T-cell (primary cell): Measurements from ENCODE around the gene RABGAP1L. TPM values are rescaled to one million over a fixed set of nuclear protein-coding genes. Genes with fewer than 3 reads are reported as not detected.
"Not testable (repeated sequence)": the region's sequence is repeated elsewhere in the genome, so short reads cannot be mapped to it uniquely, and the experiment has no call there.

ENCODE experiments used
- ATAC-seq, 4 experiments: fragments of 200-7000 bp in 3 of 4; fragments of 150-1000 bp in 1 of 4; cut with Tn5 transposase; replicated peaks in 1 of 4; 1 replicate in 3 of 4; 2 replicates in 1 of 4; pipeline ENCODE4 v1.10.0; 2021; ENCODE audit warnings: moderate library complexity in 3 of 4, mild to moderate bottlenecking in 2 of 4, moderate number of reproducible peaks in 1 of 4
- CTCF ChIA-PET, 2 donors: fragments of 300-600 bp; sonication (Branson Sonifier 250); formaldehyde crosslinking; loops; one replicate each; lab custom pipeline; 2022; ENCODE audit warnings: antibody characterized with exemption in 2 of 2; lab: Charles Lee
- POLR2A ChIA-PET, 2 donors: fragments of 300-600 bp; sonication (Branson Sonifier 250); formaldehyde crosslinking; loops; one replicate each; lab custom pipeline; 2022; ENCODE audit warnings: antibody characterized with exemption in 2 of 2; lab: Charles Lee
- DNase-seq, 35 experiments: peaks; one replicate each; pipeline versions ENCODE4 v3.0.0 to v3.0.0-alpha.2; 2013 to 2023
- H3K27ac ChIP-seq: one replicate; pipeline ENCODE4 v1.5.1; 2013; ENCODE audit warnings: low read length
- H3K27me3 ChIP-seq, 2 experiments: replicated peaks in 1 of 2; 1 replicate in 1 of 2; 2 replicates in 1 of 2; pipeline versions ENCODE4 v1.6.1 to v1.7.0; 2013; ENCODE audit warnings: low read length in 1 of 2, mixed read lengths in 1 of 2; ENCODE audit not compliant: control insufficient read depth in 2 of 2, insufficient read depth in 2 of 2; ENCODE audit errors: extremely low read depth in 1 of 2
- H3K36me3 ChIP-seq, 2 donors: 1 replicate in 1 of 2; 2 replicates in 1 of 2; pipeline versions ENCODE4 v1.6.1 to v1.7.0; 2013; ENCODE audit warnings: low read length in 1 of 2; ENCODE audit not compliant: control insufficient read depth in 2 of 2, insufficient read depth in 1 of 2; ENCODE audit errors: extremely low read depth in 1 of 2
- H3K4me1 ChIP-seq, 2 experiments: 1 replicate in 1 of 2; 2 replicates in 1 of 2; pipeline versions ENCODE4 v1.6.1 to v1.7.0; 2013; ENCODE audit warnings: low read length in 2 of 2, mixed read lengths in 1 of 2; ENCODE audit not compliant: insufficient read depth in 2 of 2, control insufficient read depth in 1 of 2; ENCODE audit errors: extremely low read depth in 1 of 2
- H3K4me3 ChIP-seq, 2 donors: 1 replicate in 1 of 2; 2 replicates in 1 of 2; pipeline versions ENCODE4 v1.5.1 to v1.7.0; 2013; ENCODE audit warnings: mild to moderate bottlenecking in 2 of 2, low read length in 1 of 2, moderate library complexity in 1 of 2; ENCODE audit not compliant: control insufficient read depth in 1 of 2; ENCODE audit errors: extremely low read depth in 1 of 2
- H3K9me3 ChIP-seq: 2 replicates; pipeline ENCODE4 v1.7.0; 2013
- H3K27ac Mint-ChIP-seq, 2 donors: one replicate each; pipeline ENCODE4 v1.8.0; 2020 to 2021; ENCODE audit warnings: mild to moderate bottlenecking in 2 of 2, mixed read lengths in 2 of 2
- H3K27me3 Mint-ChIP-seq, 2 donors: one replicate each; pipeline ENCODE4 v1.8.0; 2021 to 2022; ENCODE audit warnings: mixed read lengths in 2 of 2
- H3K36me3 Mint-ChIP-seq: one replicate; pipeline ENCODE4 v1.8.0; 2021; ENCODE audit warnings: mixed read lengths
- H3K4me1 Mint-ChIP-seq, 3 donors: one replicate each; pipeline ENCODE4 v1.8.0; 2020 to 2022; ENCODE audit warnings: mixed read lengths in 3 of 3, mild to moderate bottlenecking in 1 of 3
- H3K4me3 Mint-ChIP-seq, 3 donors: one replicate each; pipeline ENCODE4 v1.8.0; 2020 to 2022; ENCODE audit warnings: mild to moderate bottlenecking in 3 of 3, mixed read lengths in 3 of 3, moderate library complexity in 3 of 3
- H3K9me3 Mint-ChIP-seq, 3 donors: one replicate each; pipeline ENCODE4 v1.8.0; 2020 to 2022; ENCODE audit warnings: mixed read lengths in 3 of 3
- WGBS: methylation state at CpG from one replicate; pipeline ENCODE4 v1.1.5; 2013; ENCODE audit warnings: missing lambda C conversion rate; ENCODE audit not compliant: insufficient coverage; 5-methylcytosine and 5-hydroxymethylcytosine counted together
- total RNA-seq, 35 experiments: library from RNA in 6 of 35; stranded (reverse) in 6 of 35; fragments of 120-200 nt in 1 of 35; gene quantifications; one replicate each; pipeline versions ENCODE4 v1.2.1 to v1.2.4 and lab custom pipeline; 2013 to 2026

RABGAP1L gene
- total RNA-seq, 5 donors from 2014 or later (not counting 1 experiment from before 2014, with no cell fraction given), result 75.0 to 108 (median 82.3) TPM

DNA sequence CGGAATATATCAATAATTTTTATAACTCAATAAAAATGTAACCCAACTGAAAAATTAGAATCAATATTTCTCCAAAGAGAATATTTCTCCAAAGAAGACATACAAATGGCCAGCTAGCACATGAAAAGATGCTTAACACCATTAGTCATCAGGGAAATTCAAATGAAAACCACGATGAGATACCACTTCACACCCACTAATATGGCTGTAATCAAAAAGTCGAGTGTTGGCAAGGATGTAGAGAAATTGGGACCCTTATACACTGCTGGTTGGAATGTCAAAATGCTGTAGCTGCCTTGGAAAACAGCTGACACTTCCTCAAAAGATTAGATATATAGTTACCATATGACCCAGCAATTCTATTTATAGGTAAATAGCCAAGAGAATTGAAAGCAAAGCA, 421.5 kb downstream of the RABGAP1L start:
- ATAC-seq (no peak), DNase-seq (no peak)
- Histone ChIP-seq H3K9me3 (no peaks in the 10 kb centered on the region), H3K27me3 (no peaks in the 10 kb centered on the region), H3K36me3 (no peaks in the 10 kb centered on the region), H3K4me1 (no peaks in the 10 kb centered on the region), H3K27ac (no peak overlapping the region), H3K4me3 (no peak overlapping the region)
- WGBS, result no CpG with 5 or more reads among the region's 3 CpGs
- CTCF ChIA-PET, result no interaction called here
- Mint-ChIP-seq H3K27me3 (no peaks in the 10 kb centered on the region), H3K4me3 (no peak overlapping the region), H3K36me3 (peaks cover 42% of the 10 kb centered on the region), H3K4me1 (no peaks in the 10 kb centered on the region), H3K9me3 (peaks cover 15 to 26% (median 16%) of the 10 kb centered on the region in 3 donors), H3K27ac (no peak overlapping the region)
- POLR2A ChIA-PET, result no interaction called here

DNA sequence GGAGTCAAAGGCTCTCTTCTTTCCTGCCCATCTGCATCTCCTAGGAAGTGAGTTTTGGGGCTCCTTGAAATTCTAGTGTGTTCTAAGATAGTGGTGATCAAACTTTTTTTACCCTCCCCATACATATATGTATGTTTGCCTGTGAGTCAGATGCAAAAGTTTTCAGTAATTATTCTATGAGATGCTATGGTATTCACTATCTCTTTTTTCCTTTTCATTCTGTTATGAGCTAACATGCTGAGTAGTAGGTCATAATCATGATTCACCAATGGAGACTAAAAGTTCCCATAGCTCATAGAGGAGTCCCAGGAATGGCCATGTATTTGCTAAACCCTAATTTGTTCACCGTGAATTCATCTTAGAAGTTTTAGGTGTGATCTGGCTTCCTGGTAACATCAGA, 424.0 kb downstream of the RABGAP1L start:
- CTCF ChIA-PET, result no interaction called here
- Histone ChIP-seq H3K4me1 (no peaks in the 10 kb centered on the region), H3K36me3 (no peaks in the 10 kb centered on the region), H3K27ac (no peak overlapping the region), H3K9me3 (no peaks in the 10 kb centered on the region), H3K27me3 (no peaks in the 10 kb centered on the region), H3K4me3 (no peak overlapping the region)
- ATAC-seq (no peak), DNase-seq (no peak)
- no peak overlapping the region for H3K4me3 Mint-ChIP-seq
- WGBS, result no CpG with 5 or more reads among the region's 1 CpG
- H3K9me3 Mint-ChIP-seq, result peaks cover 8 to 16% (median 11%) of the 10 kb centered on the region in 3 donors
- POLR2A ChIA-PET, result no interaction called here
- no peaks in the 10 kb centered on the region for H3K4me1 Mint-ChIP-seq
- no peaks in the 10 kb centered on the region for H3K27me3 Mint-ChIP-seq
- H3K36me3 Mint-ChIP-seq, result peaks cover 46% of the 10 kb centered on the region
- H3K27ac Mint-ChIP-seq, result no peak overlapping the region

- Mint-ChIP-seq H3K4me1 (no peaks in the 10 kb centered on the region), H3K36me3 (peaks cover 51% of the 10 kb centered on the region), H3K27me3 (no peaks in the 10 kb centered on the region), H3K4me3 (no peak overlapping the region), H3K27ac (no peak overlapping the region), H3K9me3 (peaks cover 14 to 20% (median 17%) of the 10 kb centered on the region in 3 donors)
- H3K4me3 ChIP-seq, result no peak overlapping the region
- no CpG with 5 or more reads among the region's 1 CpG for WGBS
- ChIA-PET CTCF (no interaction called here), POLR2A (no interaction called here)
- ATAC-seq, result no peak
- no peaks in the 10 kb centered on the region for H3K4me1 ChIP-seq
- H3K9me3 ChIP-seq, result no peaks in the 10 kb centered on the region
- no peak for DNase-seq
- H3K27me3 ChIP-seq, result no peaks in the 10 kb centered on the region
- H3K27ac ChIP-seq, result no peak overlapping the region
- no peaks in the 10 kb centered on the region for H3K36me3 ChIP-seq
Observed at GRCh38 chr1:174584071-174584470, 424.8 kb downstream of the RABGAP1L start.

- peaks cover 9 to 22% (median 11%) of the 10 kb centered on the region in 3 donors for H3K9me3 Mint-ChIP-seq
- H3K4me1 ChIP-seq, POLR2A ChIA-PET, H3K4me3 Mint-ChIP-seq, H3K4me1 Mint-ChIP-seq, ATAC-seq, H3K36me3 ChIP-seq, CTCF ChIA-PET, H3K27ac Mint-ChIP-seq, H3K27me3 Mint-ChIP-seq, H3K9me3 ChIP-seq, H3K4me3 ChIP-seq, H3K27ac ChIP-seq, DNase-seq, H3K27me3 ChIP-seq: not testable (repeated sequence)
- peaks cover 35% of the 10 kb centered on the region for H3K36me3 Mint-ChIP-seq
Observed at GRCh38 chr1:174588618-174589017, 429.3 kb downstream of the RABGAP1L start.

DNA sequence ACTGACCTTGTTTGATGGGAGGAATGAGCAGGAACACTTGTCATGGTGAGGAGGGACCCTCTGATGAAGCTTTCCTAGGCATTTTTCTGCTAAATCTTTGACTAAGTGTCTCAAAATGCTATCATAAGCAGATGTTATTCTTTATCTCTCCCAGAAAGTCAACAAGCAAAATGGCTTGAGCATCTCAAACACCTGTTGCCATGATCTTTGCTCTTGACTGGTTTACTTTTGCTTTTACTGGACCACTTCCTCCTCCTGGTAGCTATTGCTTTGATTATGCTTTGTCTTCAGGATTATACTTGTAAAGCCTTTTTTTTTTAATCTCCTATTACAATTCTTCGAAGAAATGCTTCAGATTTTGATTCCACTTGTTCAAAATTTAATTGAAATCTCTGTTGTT, 445.9 kb downstream of the RABGAP1L start:
- CTCF ChIA-PET, result interaction anchor here in 1 of 2 donors (0.7 kb wide), 1 partner anchor 1142 kb away, joined by 3 read pairs; no protein-coding TSS in a partner anchor
- H3K36me3 ChIP-seq, result peaks cover 0 to 15% of the 10 kb centered on the region in 2 donors
- no peak for DNase-seq
- Mint-ChIP-seq H3K9me3 (peaks cover 0 to 7% (median 3%) of the 10 kb centered on the region in 3 donors), H3K4me1 (peaks cover 0 to 4% (median 2%) of the 10 kb centered on the region in 3 donors), H3K27me3 (no peaks in the 10 kb centered on the region), H3K27ac (no peak overlapping the region), H3K4me3 (no peak overlapping the region), H3K36me3 (peaks cover 57% of the 10 kb centered on the region)
- POLR2A ChIA-PET, result no interaction called here
- no peaks in the 10 kb centered on the region for H3K27me3 ChIP-seq
- no peak for ATAC-seq
- no peaks in the 10 kb centered on the region for H3K4me1 ChIP-seq
- H3K27ac ChIP-seq, result no peak overlapping the region
- H3K9me3 ChIP-seq, result no peaks in the 10 kb centered on the region
- no CpG with 5 or more reads among the region's 1 CpG for WGBS
- no peak overlapping the region for H3K4me3 ChIP-seq

DNA sequence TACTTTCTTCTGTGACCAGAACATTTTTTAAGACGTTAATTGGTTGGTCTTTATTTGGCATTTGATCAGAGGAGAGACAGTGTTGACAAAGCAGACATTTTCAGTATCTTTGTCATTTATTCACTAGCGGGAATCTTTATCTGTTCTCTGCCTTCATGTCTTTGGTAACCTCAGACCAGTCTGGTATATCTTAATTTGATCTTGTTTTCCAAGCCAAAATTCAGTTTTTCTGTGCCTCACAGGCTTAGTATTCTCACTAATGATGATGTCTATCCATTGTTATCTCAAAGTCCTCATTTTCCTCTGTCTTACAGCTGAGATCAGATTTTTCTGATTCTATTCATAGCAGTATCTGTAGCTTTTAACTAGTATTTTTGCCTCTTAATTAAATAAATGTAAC, 447.2 kb downstream of the RABGAP1L start:
- Histone ChIP-seq H3K27me3 (no peaks in the 10 kb centered on the region), H3K4me3 (no peak overlapping the region), H3K36me3 (peaks cover 0 to 8% of the 10 kb centered on the region in 2 donors), H3K4me1 (no peaks in the 10 kb centered on the region), H3K9me3 (no peaks in the 10 kb centered on the region), H3K27ac (no peak overlapping the region)
- no peak overlapping the region for H3K4me3 Mint-ChIP-seq
- ATAC-seq (no peak), DNase-seq (no peak)
- peaks cover 0 to 7% (median 3%) of the 10 kb centered on the region in 3 donors for H3K9me3 Mint-ChIP-seq
- peaks cover 0 to 4% (median 2%) of the 10 kb centered on the region in 3 donors for H3K4me1 Mint-ChIP-seq
- no peaks in the 10 kb centered on the region for H3K27me3 Mint-ChIP-seq
- no CpG with 5 or more reads among the region's 2 CpGs for WGBS
- no peak overlapping the region for H3K27ac Mint-ChIP-seq
- POLR2A ChIA-PET, result no interaction called here
- H3K36me3 Mint-ChIP-seq, result peaks cover 52% of the 10 kb centered on the region
- CTCF ChIA-PET, result interaction anchor here in 1 of 2 donors (0.6 kb wide), 1 partner anchor 511 kb away, joined by 3 read pairs; no protein-coding TSS in a partner anchor

DNA sequence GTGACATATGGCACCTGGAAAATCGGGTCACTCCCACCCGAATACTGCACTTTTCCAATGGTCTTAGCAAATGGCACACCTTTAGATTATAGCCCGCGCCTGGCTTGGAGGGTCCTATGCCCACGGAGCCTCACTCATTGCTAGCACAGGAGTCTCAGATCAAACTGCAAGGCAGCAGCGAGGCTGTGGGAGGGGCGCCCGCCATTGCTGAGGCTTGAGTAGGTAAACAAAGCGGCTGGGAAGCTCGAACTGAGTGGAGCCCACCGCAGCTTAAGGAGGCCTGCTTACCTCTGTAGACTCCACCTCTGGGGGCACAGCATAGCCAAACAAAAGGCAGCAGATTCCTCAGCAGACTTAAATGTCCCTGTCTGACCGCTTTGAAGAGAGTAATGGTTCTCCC, 458.6 kb downstream of the RABGAP1L start:
- H3K4me3 Mint-ChIP-seq, H3K4me1 ChIP-seq, H3K36me3 ChIP-seq, H3K27ac ChIP-seq, H3K27ac Mint-ChIP-seq, H3K4me1 Mint-ChIP-seq, CTCF ChIA-PET, ATAC-seq, DNase-seq, H3K9me3 ChIP-seq, H3K4me3 ChIP-seq, H3K27me3 ChIP-seq, POLR2A ChIA-PET, H3K27me3 Mint-ChIP-seq: not testable (repeated sequence)
- Mint-ChIP-seq H3K36me3 (peaks cover 54% of the 10 kb centered on the region), H3K9me3 (peaks cover 7 to 16% (median 10%) of the 10 kb centered on the region in 3 donors)
- 93% methylated on average over 12 of the region's 12 CpGs for WGBS
